ENCODE data around the gene INA. TPM values are rescaled to one million over a fixed set of nuclear protein-coding genes. Genes with fewer than 3 reads are reported as not detected.

Gene INA
- total RNA-seq, 1 donor from 2014 or later: 2.4 TPM

DNA sequence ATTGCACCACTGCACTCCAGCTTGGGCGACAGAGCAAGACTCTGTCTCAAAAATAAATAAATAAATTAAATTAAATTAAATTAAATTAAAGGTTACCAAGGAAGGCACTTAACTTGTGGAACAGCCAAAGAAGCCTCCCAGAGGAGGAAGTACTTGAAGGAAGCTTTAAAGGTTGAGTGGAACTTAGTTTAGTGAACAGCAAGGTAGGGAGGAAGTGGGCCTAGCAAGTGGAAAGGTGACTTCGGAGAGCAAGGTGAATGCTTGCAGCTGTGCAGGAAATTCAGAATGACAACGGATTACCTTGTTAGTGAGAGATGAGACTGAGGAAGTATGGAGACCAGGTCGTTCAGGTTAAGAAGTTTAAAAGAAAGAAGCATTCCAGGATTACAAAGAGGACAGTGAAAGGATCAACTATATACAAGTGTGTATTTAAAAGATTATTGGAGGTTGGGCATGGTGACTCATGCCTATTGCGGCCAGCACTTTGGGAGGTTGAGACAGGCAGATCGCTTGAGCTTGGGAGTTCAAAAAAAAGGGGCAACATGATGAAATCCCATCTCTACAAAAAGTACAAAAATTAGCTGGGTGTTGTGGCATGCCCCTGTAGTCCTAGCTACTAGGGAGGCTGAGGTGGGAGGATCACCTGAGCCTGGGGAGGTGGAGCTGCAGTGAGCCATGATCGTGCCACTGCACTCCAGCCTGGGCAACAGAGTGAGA is 44.0 kb upstream of the INA start:
- TF ChIP-seq CTCF (IDR thresholded peaks at IDR 0.05): no peak
- Mint-ChIP-seq H3K4me3 (ENCODE audit: unreplicated experiment) (no peak overlapping the region), H3K27me3 (ENCODE audit: unreplicated experiment) (no peaks in the 10 kb centered on the region), H3K4me1 (ENCODE audit: unreplicated experiment) (peaks cover 32% of the 10 kb centered on the region), H3K9me3 (ENCODE audit: unreplicated experiment) (no peaks in the 10 kb centered on the region), H3K36me3 (ENCODE audit: unreplicated experiment) (no peaks in the 10 kb centered on the region), H3K27ac (ENCODE audit: unreplicated experiment) (peak overlapping the region; percentile 12)
- no peak for DNase-seq (ENCODE audit: extremely low spot score, unreplicated experiment)

DNA sequence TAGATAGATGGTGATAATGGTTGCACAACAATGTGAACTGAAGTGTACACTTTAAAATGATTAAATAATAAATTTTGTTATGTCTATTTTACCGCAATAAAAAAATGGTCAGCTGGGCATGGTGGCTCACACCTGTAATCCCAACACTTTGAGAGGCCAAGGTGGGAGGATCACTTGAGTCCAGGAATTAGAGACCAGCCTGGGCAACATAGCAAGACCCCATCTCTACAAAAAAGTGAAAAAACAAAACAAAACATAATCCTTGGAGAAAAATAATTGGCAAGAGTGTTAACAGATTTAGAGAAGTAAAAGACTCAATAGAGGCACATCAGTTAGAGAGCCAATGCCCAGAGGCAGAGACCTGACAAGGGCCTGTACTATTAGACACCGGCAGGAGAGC is 41.2 kb upstream of the INA start:
- no peaks in the 10 kb centered on the region for H3K9me3 Mint-ChIP-seq (ENCODE audit: unreplicated experiment)
- no peak overlapping the region for H3K27ac Mint-ChIP-seq (ENCODE audit: unreplicated experiment)
- H3K4me3 Mint-ChIP-seq (ENCODE audit: unreplicated experiment): no peak overlapping the region
- H3K27me3 Mint-ChIP-seq (ENCODE audit: unreplicated experiment): no peaks in the 10 kb centered on the region
- peaks cover 30% of the 10 kb centered on the region for H3K4me1 Mint-ChIP-seq (ENCODE audit: unreplicated experiment)
- no peaks in the 10 kb centered on the region for H3K36me3 Mint-ChIP-seq (ENCODE audit: unreplicated experiment)
- DNase-seq (ENCODE audit: extremely low spot score, unreplicated experiment): no peak
- no peak for TF ChIP-seq CTCF (IDR thresholded peaks at IDR 0.05)

DNA sequence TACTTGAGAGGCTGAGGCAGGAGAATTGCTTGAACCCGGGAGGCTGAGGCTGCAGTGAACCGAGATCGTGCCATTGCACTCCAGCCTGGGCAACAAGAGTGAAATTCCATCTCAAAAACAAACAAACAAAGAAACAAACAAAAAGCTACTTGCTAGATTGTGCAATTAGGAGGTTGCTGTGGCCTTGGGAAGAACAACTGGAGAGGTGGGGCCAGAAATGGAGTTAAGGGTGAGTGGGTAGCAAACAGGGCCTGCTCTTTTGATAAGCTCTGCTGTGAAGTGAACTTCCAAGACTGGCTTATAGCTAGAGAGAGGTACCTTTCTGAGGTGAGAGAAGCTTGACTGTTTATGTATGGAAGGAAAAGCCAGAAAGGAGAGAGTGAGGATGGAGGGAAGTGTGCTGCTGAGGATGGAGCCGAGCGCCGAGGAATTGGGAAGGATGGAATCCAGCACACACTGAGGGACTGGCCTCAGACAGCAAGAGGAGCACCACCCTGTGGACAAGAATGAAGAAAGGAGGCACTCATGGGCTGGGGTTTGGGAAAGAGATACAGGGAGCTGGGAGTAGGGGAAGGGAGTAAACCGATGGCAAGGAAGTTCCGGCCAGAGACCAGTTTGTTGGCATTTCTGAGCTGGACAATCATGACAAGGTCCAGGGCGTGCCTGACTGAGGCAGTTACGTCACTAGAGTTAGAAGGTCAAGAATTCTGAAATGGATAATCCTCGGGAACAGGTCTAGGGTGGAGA is 38.3 kb upstream of the INA start:
- H3K36me3 Mint-ChIP-seq (ENCODE audit: unreplicated experiment): no peaks in the 10 kb centered on the region
- no peak overlapping the region for H3K27ac Mint-ChIP-seq (ENCODE audit: unreplicated experiment)
- DNase-seq (ENCODE audit: extremely low spot score, unreplicated experiment): no peak

DNA sequence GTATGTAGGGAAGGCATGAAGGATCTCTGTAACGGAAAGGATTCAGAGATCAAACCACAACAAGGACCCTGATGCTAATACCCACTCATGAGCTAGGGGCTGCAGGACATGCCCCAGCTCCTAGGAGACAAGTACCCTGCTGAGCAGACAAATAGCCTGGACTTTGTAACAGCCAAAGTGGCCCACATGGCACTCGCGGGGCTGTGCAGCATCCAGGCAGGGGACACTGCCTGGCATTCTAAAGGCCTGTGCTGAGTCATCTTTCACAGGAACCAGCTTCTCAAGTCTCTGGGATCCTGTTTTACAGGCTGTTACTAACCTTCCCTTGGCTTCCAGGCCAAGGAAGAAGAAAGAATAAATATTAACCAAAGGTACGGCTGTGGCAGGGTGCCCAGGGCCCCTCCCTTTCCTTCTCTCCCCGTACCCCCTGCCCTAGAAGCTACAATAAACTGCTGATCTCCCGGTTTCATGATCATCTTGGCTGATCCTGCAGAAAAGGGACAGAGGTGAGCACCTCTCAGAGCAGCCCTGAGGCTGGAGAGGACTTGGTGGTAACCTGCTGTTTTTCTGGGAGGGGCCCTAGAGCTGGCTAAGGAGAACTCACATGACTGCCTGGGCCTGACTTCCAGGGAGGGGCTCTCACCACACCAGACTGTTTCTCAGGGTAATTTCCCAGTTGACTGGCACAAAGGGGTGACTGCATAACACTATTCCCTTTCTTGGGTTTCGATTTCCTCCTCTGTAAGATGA is 35.5 kb upstream of the INA start:
- Mint-ChIP-seq H3K4me1 (ENCODE audit: unreplicated experiment) (peaks cover 27% of the 10 kb centered on the region), H3K27ac (ENCODE audit: unreplicated experiment) (peak overlapping the region; percentile 94), H3K36me3 (ENCODE audit: unreplicated experiment) (no peaks in the 10 kb centered on the region), H3K27me3 (ENCODE audit: unreplicated experiment) (peaks cover 7% of the 10 kb centered on the region), H3K4me3 (ENCODE audit: unreplicated experiment) (no peak overlapping the region), H3K9me3 (ENCODE audit: unreplicated experiment) (no peaks in the 10 kb centered on the region)
- no peak for TF ChIP-seq CTCF (IDR thresholded peaks at IDR 0.05)
- no peak for DNase-seq (ENCODE audit: extremely low spot score, unreplicated experiment)

More for the DNA sequence above, 38.3 kb upstream of the INA start:
- Mint-ChIP-seq H3K4me1 (ENCODE audit: unreplicated experiment) (peaks cover 22% of the 10 kb centered on the region), H3K9me3 (ENCODE audit: unreplicated experiment) (no peaks in the 10 kb centered on the region), H3K4me3 (ENCODE audit: unreplicated experiment) (no peak overlapping the region), H3K27me3 (ENCODE audit: unreplicated experiment) (no peaks in the 10 kb centered on the region)
- peak; percentile 50 for TF ChIP-seq CTCF (IDR thresholded peaks at IDR 0.05)

All from osteocyte (in vitro differentiated cells).